Stimulated activated CD4-positive, alpha-beta T cell treated with anti-CD3 and anti-CD28 coated beads, Interleukin-15, amount 100 ng/mL, for 48 hours (primary cell): ENCODE measurements around the gene GPSM3.
"Not testable (repeated sequence)": the region's sequence is repeated elsewhere in the genome, so short reads cannot be mapped to it uniquely, and the experiment has no call there.

ENCODE experiments used
- DNase-seq, 2 donors: peaks; one replicate each; pipeline ENCODE4 v3.0.0-alpha.2; 2020; ENCODE audit warnings: low read depth in 2 of 2

Gene GPSM3, protein sequence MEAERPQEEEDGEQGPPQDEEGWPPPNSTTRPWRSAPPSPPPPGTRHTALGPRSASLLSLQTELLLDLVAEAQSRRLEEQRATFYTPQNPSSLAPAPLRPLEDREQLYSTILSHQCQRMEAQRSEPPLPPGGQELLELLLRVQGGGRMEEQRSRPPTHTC

GRCh38 chr6:32192608-32193039 lies at the start of gene GPSM3:
Gene GPSM3 (minus strand): TSS chr6:32192643. CDS start chr6:32192513, 130 bp downstream.
- DNase-seq = no peak

GRCh38 chr6:32240686-32241085 lies 48.2 kb upstream of the GPSM3 start:
- no peak for DNase-seq

DNA sequence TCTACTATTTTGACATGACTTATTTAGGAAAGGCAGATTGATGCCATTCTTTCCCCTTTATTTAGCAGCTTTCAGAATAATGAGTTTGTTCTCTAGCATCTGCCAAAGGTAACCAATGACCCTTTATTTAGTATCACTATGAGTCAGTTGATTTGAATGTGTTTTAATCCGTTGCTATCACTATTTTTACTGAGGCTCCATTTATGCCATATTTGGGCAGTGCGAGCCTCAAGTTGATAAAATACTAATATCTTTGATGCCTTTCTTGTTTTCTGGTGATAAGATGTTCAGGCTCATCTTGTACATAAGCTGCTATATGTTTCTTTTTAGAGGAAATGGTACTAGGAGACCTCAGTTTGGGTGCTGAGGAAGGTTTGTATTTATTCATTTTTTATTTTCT lies 47.0 kb upstream of the GPSM3 start:
- no peak for DNase-seq

- DNase-seq = no peak
These were observed 42.5 kb upstream of the GPSM3 start for GRCh38 chr6:32234934-32235333.

GRCh38 chr6:32226434-32226833 lies 34.0 kb upstream of the GPSM3 start:
- DNase-seq = no peak

- no peak for DNase-seq
These were observed 32.3 kb upstream of the GPSM3 start for GRCh38 chr6:32224696-32225095.

DNA sequence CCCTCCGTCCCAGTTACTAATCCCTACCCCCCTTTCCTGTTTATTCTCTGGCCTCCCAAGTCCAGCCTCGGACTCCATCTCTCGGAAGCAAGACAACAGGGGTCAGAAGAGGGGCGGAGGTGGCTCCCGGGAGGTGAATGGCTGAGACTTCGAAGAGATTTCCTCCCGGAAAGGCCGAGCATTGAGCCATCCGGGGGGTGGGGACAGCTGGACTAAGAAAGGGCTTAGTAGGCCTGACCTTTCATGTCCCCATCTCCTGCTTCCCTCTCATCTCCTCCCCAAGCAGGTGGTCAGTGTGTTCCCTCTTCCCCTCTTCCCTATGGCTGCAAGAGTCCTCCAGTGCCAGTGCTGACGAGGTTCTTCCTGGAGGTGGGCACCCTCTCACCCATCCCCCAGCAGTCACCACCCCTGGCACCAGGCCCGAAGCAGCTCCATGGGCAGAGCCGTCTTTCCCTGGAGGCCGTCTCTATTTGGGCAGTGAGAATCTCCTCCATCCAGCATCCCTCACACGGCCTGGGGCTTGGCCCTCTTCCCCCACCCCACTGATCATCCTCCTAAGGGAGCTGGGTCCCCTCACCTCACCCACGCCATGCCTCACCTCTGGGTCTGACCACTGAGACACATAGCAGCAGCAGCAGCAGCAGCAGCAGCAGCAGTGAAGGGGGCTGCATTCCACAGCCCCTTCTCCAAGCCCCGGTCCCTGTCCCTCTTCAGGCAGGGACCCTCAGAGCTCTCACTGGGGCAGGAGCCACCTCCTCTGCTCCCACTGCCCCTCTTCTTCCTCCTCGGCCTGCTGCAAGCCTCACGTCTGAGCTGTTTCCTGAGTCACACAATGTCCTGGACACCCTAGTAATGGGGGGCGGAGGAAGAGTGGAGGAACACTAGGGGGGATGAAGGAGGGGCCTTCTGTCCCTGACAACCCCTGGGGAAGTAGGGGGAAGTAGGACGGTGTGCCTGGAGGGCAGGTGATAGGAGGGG lies 31.1 kb upstream of the GPSM3 start, which contains the start of gene NOTCH4:
TSS of gene NOTCH4 (minus strand) at position 810 of the 978 bp plus-strand sequence. CDS start at position 671, 139 bp downstream.
- DNase-seq = no peak

DNA sequence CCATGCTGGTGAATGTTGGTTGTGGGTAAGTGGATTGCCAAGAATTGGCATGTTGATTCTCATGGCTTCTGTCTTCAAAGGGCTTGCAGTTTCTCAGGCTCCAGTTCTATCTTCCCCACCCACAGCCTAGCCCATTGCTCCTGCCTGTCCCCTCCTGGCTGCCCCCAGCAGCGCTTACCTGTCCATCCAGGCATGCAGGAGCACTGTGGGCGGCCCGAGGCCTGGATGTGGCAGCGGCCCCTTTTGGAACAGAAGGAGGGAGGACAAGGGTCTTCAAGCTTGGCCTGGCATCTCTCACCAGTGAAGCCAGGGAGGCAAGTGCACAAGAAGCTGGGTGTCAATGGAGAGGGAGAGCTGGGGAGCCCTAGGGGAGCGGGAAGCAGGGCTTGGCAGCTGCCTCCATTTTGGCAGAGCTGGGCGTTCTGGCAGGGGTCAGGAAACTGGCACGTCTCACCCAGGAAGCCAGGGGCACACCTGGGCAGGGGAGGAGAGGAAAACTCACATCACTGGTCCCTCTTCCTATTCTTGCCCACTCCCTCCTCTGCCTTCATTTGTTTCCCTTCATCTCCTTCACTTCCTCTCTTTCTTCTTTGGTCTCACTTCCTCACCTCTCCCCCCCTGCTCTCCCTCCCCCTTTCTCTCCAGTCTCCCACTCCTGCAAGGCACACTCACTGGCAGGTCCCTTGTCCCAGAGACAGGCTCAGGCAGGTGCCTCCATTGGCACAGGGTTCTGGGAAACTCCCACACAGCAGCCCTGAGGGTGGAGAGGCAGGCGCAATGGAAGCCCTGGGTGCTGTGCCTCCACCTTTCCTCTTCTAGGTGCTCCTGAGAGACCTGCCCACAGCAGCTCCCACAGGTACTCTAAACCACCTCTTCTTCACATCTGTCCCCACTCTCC lies 30.1 kb upstream of the GPSM3 start:
- no peak for DNase-seq

DNA sequence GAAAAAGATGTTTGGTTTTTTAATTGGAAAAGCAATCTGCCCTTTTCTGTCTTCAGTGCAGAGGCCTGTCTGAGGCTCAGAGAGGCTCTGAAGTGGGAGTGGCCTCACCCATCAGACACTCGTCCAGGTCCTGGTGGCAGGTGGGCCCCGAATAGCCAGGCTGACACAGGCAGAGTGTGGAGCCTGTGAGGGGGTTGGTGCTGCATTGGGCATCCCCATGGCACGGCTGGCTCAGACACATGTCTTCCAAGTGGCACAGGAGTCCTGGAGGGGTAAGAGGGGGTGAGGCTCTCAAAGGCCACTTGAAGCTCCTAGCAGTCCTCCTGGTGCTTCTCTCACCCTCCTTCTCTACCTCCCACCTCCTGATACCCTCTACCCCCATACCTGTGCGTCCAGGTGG lies 27.6 kb upstream of the GPSM3 start:
- DNase-seq = no peak

DNA sequence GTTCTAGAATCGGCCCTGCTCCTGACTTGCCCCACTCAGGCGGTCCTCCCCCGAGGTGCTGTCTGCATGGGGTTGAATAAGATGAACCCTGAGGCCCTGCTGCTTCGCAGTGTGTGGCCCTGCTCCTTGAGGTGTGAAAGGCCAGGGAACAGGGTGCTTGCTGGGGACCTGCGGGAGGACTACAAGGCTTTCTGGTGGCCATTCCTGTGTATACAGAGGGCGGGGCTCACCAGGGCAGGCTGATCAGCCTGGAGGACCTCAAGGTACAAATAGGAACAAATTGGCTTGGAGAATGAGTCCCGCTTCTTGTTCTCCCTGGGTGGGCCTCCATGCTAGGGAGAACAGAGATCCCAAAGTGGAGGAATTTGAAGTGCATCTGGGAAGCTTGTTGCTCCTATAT lies 25.7 kb upstream of the GPSM3 start:
- no peak for DNase-seq

GRCh38 chr6:32216998-32217397 lies 24.6 kb upstream of the GPSM3 start:
- no peak for DNase-seq

DNA sequence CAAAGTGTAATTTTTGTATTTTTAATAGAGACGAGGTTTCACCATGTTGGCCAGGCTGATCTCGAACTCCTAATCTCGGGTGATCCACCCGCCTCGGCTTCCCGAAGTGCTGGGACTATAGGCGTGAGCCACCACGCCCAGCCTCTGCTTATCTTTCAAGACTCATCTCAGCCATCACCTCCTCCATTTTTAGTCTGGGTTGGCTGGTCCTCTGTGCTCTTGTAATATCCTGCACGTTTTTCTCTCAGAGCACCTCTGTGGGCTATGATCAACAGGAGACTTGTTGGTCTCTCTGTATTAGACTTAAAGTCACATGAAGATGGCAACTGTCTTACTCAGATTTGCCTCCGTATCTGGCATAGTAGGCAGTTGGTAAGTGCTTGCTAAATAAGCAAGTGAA lies 23.8 kb upstream of the GPSM3 start:
- no peak for DNase-seq

DNA sequence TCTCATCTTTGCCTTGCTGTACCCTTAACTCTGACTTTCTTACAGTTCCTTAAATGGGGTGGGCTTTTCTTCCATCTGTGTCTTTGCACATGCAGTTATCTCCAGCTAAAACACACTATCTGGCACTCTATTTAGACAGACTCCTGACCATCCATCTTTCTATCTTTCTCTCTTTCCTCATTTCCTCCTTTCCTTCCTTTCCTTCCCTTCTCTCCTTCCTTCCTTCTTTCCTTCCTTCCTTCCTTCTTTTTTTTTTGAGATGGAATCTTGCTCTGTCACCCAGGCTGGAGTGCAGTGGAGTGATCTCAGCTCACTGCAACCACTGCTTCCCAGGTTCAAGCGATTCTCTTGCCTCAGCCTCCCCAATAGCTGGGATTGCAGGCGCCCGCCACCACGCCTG lies 23.2 kb upstream of the GPSM3 start:
- no peak for DNase-seq

DNA sequence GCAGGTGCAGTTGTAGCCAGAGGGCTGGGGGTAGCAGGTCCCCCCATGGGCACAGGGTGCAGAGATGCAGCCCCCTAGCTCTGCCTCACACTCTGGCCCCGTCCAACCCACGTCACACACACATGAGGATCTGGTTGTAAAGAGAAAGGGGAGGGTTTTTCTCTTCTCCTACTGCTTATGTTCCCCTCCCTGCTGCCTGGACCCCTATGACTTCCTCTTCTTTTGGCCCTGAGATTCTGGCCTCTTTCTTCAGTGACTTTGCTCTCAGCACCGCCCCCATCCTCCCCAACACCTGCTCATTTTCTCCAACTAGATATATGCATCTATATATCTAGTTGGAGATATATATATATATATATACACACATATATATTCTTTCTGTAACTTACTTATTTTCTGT lies 21.7 kb upstream of the GPSM3 start:
- DNase-seq = no peak

GRCh38 chr6:32213649-32214048 lies 21.2 kb upstream of the GPSM3 start:
- no peak for DNase-seq

DNA sequence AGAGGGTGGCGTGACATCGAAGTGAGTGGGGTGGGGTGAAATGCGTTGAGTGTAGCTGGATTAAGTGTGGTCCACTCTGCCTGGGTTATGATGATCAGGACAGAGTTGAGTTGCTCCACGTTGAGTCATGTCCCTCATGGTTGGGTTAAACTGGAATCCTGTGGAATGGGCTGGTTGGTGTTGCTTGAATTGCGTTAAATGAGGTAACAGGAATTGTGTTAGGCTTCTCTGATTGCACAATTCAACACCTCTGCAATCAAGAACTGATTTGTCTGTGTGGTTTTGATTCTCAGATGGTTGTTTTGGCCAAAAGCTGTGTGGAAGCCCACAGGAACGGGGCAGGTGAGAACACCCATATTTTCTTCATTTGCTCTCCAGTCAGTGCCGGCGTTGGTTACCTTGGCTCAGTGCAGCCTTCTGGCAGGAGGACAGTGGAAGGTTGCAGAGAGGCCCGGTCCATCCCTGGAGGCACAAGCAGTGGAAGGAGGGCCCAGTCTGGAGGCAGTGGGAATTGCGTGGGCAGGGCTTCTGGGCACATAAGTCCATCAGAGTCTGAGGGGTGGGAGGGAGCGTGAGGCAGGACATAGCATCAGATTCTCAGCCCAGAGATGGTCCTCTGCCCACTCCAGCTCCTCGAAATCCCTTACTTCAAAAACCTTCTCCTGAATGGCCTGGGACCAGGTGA lies 19.8 kb upstream of the GPSM3 start:
- no peak for DNase-seq

DNA sequence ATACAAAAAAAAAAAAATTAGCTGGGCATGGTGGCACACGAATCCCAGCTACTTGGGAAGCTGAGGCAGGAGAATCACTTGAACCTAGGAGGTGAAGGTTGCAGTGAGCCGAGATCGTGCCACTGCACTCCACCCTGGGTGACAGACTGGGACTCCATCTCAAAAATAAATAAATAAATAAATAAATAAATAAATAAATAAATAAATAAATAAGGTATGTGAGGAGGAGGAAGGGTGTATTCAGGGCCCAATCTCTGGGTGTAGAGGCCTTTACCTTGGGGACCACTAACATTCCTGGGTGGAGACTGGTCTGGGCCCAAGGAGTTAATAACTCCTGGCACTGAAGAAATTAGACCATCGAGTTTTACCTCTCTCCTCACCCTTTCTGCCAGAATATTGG lies 19.0 kb upstream of the GPSM3 start:
- not testable (repeated sequence) for DNase-seq

DNA sequence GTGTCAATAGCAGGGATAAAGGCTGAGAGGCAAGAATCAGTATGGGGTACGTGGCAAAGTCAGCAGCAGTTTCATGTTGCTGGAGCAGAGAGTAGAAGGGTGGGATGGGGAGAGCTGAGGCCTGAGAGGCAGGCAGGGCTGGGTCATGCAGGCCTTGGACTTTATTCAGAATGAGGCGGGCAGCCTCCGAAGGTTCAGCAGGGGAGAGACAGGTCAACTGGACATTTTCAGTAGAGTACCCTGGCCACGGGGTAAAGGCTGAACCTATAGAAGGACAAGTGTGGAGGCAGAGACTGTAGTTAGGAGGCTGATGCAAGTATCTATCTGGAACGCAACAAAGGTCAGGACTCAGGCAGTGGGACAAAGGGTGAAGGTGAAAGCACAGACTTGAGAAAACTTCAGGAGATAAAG lies 17.8 kb upstream of the GPSM3 start:
- no peak for DNase-seq

- no peak for DNase-seq
These were observed 16.6 kb upstream of the GPSM3 start for GRCh38 chr6:32208996-32209395.

GRCh38 chr6:32204268-32204715 lies 11.8 kb upstream of the GPSM3 start:
- DNase-seq = no peak
